IMR-90 (cell line): Measurements from ENCODE around the gene RIMBP2. TPM values are rescaled to one million over a fixed set of nuclear protein-coding genes. Genes with fewer than 3 reads are reported as not detected.

Experiments used
- ATAC-seq: fragments of 200-7000 bp; cut with Tn5 transposase; 2 replicates; pipeline ENCODE4 v1.9.1; 2020; ENCODE audit warnings: low read depth, mild to moderate bottlenecking, moderate library complexity
- BruUV-seq: library from RNA; stranded (reverse); fragments of 400-500 nt; replicated peaks from 2 replicates; lab custom pipeline; 2021; lab: Mats Ljungman, UMichigan
- CTCF ChIA-PET: fragments of 300-600 bp; formaldehyde crosslinking; extraction: SDS; loops from one replicate; lab custom pipeline; 2021; ENCODE audit warnings: antibody characterized with exemption; lab: Yijun Ruan, JAX
- POLR2A ChIA-PET: fragments of 300-600 bp; sonication (Branson Sonifier 250); formaldehyde crosslinking; loops from one replicate; lab custom pipeline; 2022; ENCODE audit warnings: antibody characterized with exemption; ENCODE audit not compliant: unreplicated experiment; lab: Charles Lee
- DNase-seq: peaks from one replicate; pipeline ENCODE4 v3.0.0; 2013
- H2AFZ ChIP-seq: replicated peaks from 2 replicates; pipeline ENCODE3; 2013; ENCODE audit warnings: low read length, mild to moderate bottlenecking; ENCODE audit not compliant: poor library complexity
- H2AK5ac ChIP-seq: 2 replicates; pipeline ENCODE4 v1.6.1; 2013; ENCODE audit warnings: low read depth, low read length, inconsistent platforms
- H2AK9ac ChIP-seq: replicated peaks from 2 replicates; pipeline ENCODE3; 2013; ENCODE audit warnings: mild to moderate bottlenecking, low read depth, low read length, moderate library complexity; ENCODE audit not compliant: poor library complexity
- H2BK120ac ChIP-seq: 2 replicates; pipeline ENCODE4 v1.6.1; 2013; ENCODE audit warnings: low read depth, low read length, inconsistent platforms
- H2BK15ac ChIP-seq: 3 replicates; pipeline ENCODE4 v1.6.1; 2013; ENCODE audit warnings: low read depth, low read length, inconsistent platforms
- H2BK20ac ChIP-seq: 2 replicates; pipeline ENCODE4 v1.6.1; 2013; ENCODE audit warnings: low read depth, mild to moderate bottlenecking, inconsistent platforms, low read length, moderate library complexity
- H2BK5ac ChIP-seq: 2 replicates; pipeline ENCODE4 v1.6.1; 2013; ENCODE audit warnings: mild to moderate bottlenecking, low read depth, low read length, inconsistent platforms; ENCODE audit not compliant: poor library complexity, severe bottlenecking
- H3K14ac ChIP-seq: replicated peaks from 2 replicates; pipeline ENCODE4 v1.6.1; 2013; ENCODE audit warnings: low read depth, low read length, inconsistent platforms
- H3K18ac ChIP-seq: 2 replicates; pipeline ENCODE4 v1.6.1; 2013; ENCODE audit warnings: low read depth, low read length, control low read depth
- H3K23ac ChIP-seq: 2 replicates; pipeline ENCODE4 v1.6.1; 2013; ENCODE audit warnings: low read depth, low read length, inconsistent platforms
- H3K27ac ChIP-seq: 2 replicates; pipeline ENCODE4 v1.5.1; 2013; ENCODE audit warnings: mild to moderate bottlenecking, control low read depth, low read length; ENCODE audit not compliant: insufficient read depth
- H3K27me3 ChIP-seq: 2 replicates; pipeline ENCODE4 v1.6.1; 2013; ENCODE audit warnings: low read length; ENCODE audit not compliant: control insufficient read depth, insufficient read depth
- H3K36me3 ChIP-seq: 2 replicates; pipeline ENCODE4 v1.6.1; 2013; ENCODE audit warnings: low read length, mixed read lengths; ENCODE audit not compliant: control insufficient read depth, insufficient read depth
- H3K4ac ChIP-seq: 2 replicates; pipeline ENCODE4 v1.6.1; 2013; ENCODE audit warnings: low read depth, low read length, inconsistent platforms
- H3K4me1 ChIP-seq: 2 replicates; pipeline ENCODE4 v1.6.1; 2013; ENCODE audit warnings: low read length, mixed read lengths; ENCODE audit not compliant: control insufficient read depth, insufficient read depth
- H3K4me2 ChIP-seq: 2 replicates; pipeline ENCODE4 v1.6.1; 2013; ENCODE audit warnings: low read depth, mild to moderate bottlenecking, control low read depth, low read length, moderate library complexity
- H3K4me3 ChIP-seq: 2 replicates; pipeline ENCODE4 v1.5.1; 2013; ENCODE audit warnings: low read depth, mild to moderate bottlenecking, control low read depth, low read length, moderate library complexity; ENCODE audit not compliant: insufficient read depth
- H3K56ac ChIP-seq: 2 replicates; pipeline ENCODE4 v1.6.1; 2013; ENCODE audit warnings: low read length, inconsistent platforms; ENCODE audit not compliant: insufficient read depth; ENCODE audit errors: extremely low read depth
- H3K79me1 ChIP-seq, 2 experiments: 2 replicates each; pipeline ENCODE4 v1.6.1; 2013; ENCODE audit warnings: low read length in 2 of 2, inconsistent platforms in 1 of 2, low read depth in 1 of 2
- H3K9ac ChIP-seq: 2 replicates; pipeline ENCODE4 v1.6.1; 2013; ENCODE audit warnings: low read depth, low read length, control low read depth
- H3K9me1 ChIP-seq: 2 replicates; pipeline ENCODE4 v1.6.1; 2013; ENCODE audit warnings: low read length, inconsistent platforms; ENCODE audit not compliant: insufficient read depth
- H3K9me3 ChIP-seq: 2 replicates; pipeline ENCODE4 v1.6.1; 2013; ENCODE audit warnings: low read length; ENCODE audit not compliant: control insufficient read depth, insufficient read depth
- H4K20me1 ChIP-seq: 2 replicates; pipeline ENCODE4 v1.6.1; 2013; ENCODE audit warnings: low read length, inconsistent platforms; ENCODE audit not compliant: insufficient read depth
- H4K5ac ChIP-seq: 2 replicates; pipeline ENCODE4 v1.6.1; 2013; ENCODE audit warnings: mild to moderate bottlenecking, low read depth, low read length, control low read depth
- H4K8ac ChIP-seq, 2 experiments: 2 replicates each; pipeline ENCODE4 v1.6.1; 2013; ENCODE audit warnings: low read depth in 2 of 2, low read length in 2 of 2, control low read depth in 1 of 2, inconsistent platforms in 1 of 2
- H4K91ac ChIP-seq: 2 replicates; pipeline ENCODE4 v1.6.1; 2013; ENCODE audit warnings: low read depth, low read length, inconsistent platforms; ENCODE audit not compliant: insufficient read depth
- BHLHE40 ChIP-seq: fragments of 150-350 bp; IDR thresholded peaks from 2 replicates; pipeline ENCODE4 v1.6.1; 2016; ENCODE audit warnings: mild to moderate bottlenecking, low read depth, low read length
- CHD1 ChIP-seq: IDR thresholded peaks from 2 replicates; pipeline ENCODE4 v1.6.1; 2012; ENCODE audit warnings: low read depth, low read length, improper control_type of control experiment
- FOS ChIP-seq: fragments of 150-350 bp; IDR thresholded peaks from 2 replicates; pipeline ENCODE4 v1.6.1; 2016; ENCODE audit warnings: low read depth, low read length
- MAFK ChIP-seq: IDR thresholded peaks from 2 replicates; pipeline ENCODE4 v1.6.1; 2012; ENCODE audit warnings: low read depth, low read length, improper control_type of control experiment
- MAZ ChIP-seq: IDR thresholded peaks from 2 replicates; pipeline ENCODE4 v1.6.1; 2012; ENCODE audit warnings: low read depth, mild to moderate bottlenecking, low read length, improper control_type of control experiment, moderate library complexity, borderline replicate concordance
- MXI1 ChIP-seq: IDR thresholded peaks from 2 replicates; pipeline ENCODE4 v1.6.1; 2012; ENCODE audit warnings: low read depth, mild to moderate bottlenecking, low read length, moderate library complexity, borderline replicate concordance
- POLR2A ChIP-seq: IDR thresholded peaks from 2 replicates; pipeline ENCODE4 v1.6.1; 2012; ENCODE audit warnings: mild to moderate bottlenecking, low read depth, low read length
- RAD21 ChIP-seq: IDR thresholded peaks from 2 replicates; pipeline ENCODE4 v1.6.1; 2012; ENCODE audit warnings: low read length, improper control_type of control experiment
- RCOR1 ChIP-seq: IDR thresholded peaks from 2 replicates; pipeline ENCODE4 v1.6.1; 2012; ENCODE audit warnings: mild to moderate bottlenecking, low read length, improper control_type of control experiment; ENCODE audit not compliant: insufficient replicate concordance
- SMC3 ChIP-seq: fragments of 150-350 bp; IDR thresholded peaks from 2 replicates; pipeline ENCODE4 v1.6.1; 2016; ENCODE audit warnings: low read depth, mild to moderate bottlenecking, antibody characterized with exemption, low read length, moderate library complexity
- WGBS, 2 experiments: methylation state at CpG; one replicate each; pipeline versions ENCODE4 v1.1.5 to v1.1.7; 2013; ENCODE audit warnings: missing lambda C conversion rate in 2 of 2; ENCODE audit not compliant: insufficient read length in 1 of 2; ENCODE audit errors: extremely low coverage in 2 of 2; 5-methylcytosine and 5-hydroxymethylcytosine counted together
- dilution Hi-C: fragments of 300-500 bp; cut with HindIII; formaldehyde crosslinking; loops from one replicate; pipeline ENCODE4 v1.14.3; 2018; ENCODE audit warnings: low sequenced_read_pairs; ENCODE audit not compliant: unreplicated experiment
- in situ Hi-C: fragments of 300-500 bp; cut with MboI; formaldehyde crosslinking; loops from 3 replicates; pipeline ENCODE4 v1.14.3; 2019; ENCODE audit warnings: low sequenced_read_pairs, inconsistent platforms, mixed read lengths
- intact Hi-C: fragments of 100-400 bp; cut with micrococcal nuclease; formaldehyde crosslinking; loops from 2 replicates; pipeline ENCODE4 v1.10.0; 2022
- polyA plus RNA-seq, 3 experiments: library from polyadenylated mRNA; depleted of rRNA; stranded (reverse); fragments of >200 nt; gene quantifications; 2 replicates each; pipeline ENCODE4 v1.2.3, GENCODE V29; 2012; ENCODE audit warnings: low replicate concordance in 1 of 3
- total RNA-seq: library from RNA; depleted of rRNA; stranded (reverse); fragments of >200 nt; gene quantifications from 2 replicates; pipeline ENCODE4 v1.2.3, GENCODE V29; 2012
- TF ChIP-seq, protein P1 (sequence below): conservative IDR thresholded peaks from 2 replicates; pipeline ENCODE4 v1.5.1; 2012; ENCODE audit warnings: mild to moderate bottlenecking, low read depth, low read length, improper control_type of control experiment
- TF ChIP-seq, protein P2 (sequence below): fragments of 150-350 bp; IDR thresholded peaks from 2 replicates; pipeline ENCODE4 v1.6.1; 2017; ENCODE audit warnings: mild to moderate bottlenecking, antibody characterized with exemption, low read length, low read depth

The RIMBP2 gene
- total and polyA plus RNA-seq, 2 of the 4 experiments (the other 2 are of a cell fraction) = not detected

DNA sequence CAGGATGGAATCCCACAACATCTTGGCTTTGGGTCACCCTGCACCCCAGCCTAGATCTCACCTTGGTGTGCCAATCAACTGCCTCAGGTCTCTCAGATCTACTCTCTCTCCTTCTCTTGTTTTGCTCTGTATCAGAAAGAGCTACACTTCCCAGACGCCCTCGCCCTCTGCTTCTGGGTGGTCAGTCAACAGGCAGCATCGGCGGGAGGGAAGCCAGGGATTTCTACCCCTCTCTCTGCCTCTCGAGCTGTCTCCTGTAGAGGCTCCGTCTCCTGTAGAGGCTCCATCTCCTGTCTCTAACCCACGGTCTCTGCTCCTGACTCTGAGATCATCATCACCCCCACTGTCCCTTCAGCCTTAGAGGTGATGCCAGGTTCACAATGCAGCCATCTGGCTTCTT lies 226.8 kb downstream of the RIMBP2 start:
- POLR2A ChIA-PET = no interaction called here
- no peaks in the 10 kb centered on the region for H3K36me3 ChIP-seq
- no peak overlapping the region for H3K56ac ChIP-seq
- H4K5ac ChIP-seq = no peak overlapping the region
- no peak overlapping the region for H4K8ac ChIP-seq
- no peak overlapping the region for H2AK9ac ChIP-seq
- H3K4me2 ChIP-seq = no peak overlapping the region
- H3K9me1 ChIP-seq = no peaks in the 10 kb centered on the region
- CTCF ChIA-PET = no interaction called here
- H2BK5ac ChIP-seq = no peak overlapping the region
- no peak overlapping the region for H3K4ac ChIP-seq
- no peak overlapping the region for H2BK120ac ChIP-seq
- H4K91ac ChIP-seq = no peak overlapping the region
- H3K9ac ChIP-seq = no peak overlapping the region
- no peak overlapping the region for H2BK15ac ChIP-seq
- H3K9me3 ChIP-seq = peaks cover 43% of the 10 kb centered on the region
- ATAC-seq (no peak), DNase-seq (no peak)
- no TSS peak for BruUV-seq
- no peak overlapping the region for H2AK5ac ChIP-seq
- 21% methylated on average over 3 of the region's 7 CpGs; no CpG with 5 or more reads in 1 of the 2 experiments for WGBS, 2 experiments
- in situ Hi-C loops = no loop called here
- no peak overlapping the region for H3K18ac ChIP-seq
- H3K79me1 ChIP-seq = no peaks in the 10 kb centered on the region
- H3K14ac ChIP-seq = no peak overlapping the region
- no peak overlapping the region for H3K4me3 ChIP-seq
- H3K27me3 ChIP-seq = no peaks in the 10 kb centered on the region
- no peak overlapping the region for H2AFZ ChIP-seq
- dilution Hi-C loops = no loop called here
- H3K23ac ChIP-seq = no peak overlapping the region
- intact Hi-C loops = no loop called here
- H2BK20ac ChIP-seq = no peak overlapping the region
- no peaks in the 10 kb centered on the region for H4K20me1 ChIP-seq
- H3K27ac ChIP-seq = no peak overlapping the region
- H3K4me1 ChIP-seq = no peaks in the 10 kb centered on the region
- no peak for TF ChIP-seq FOS
- TF ChIP-seq MAFK = no peak
- TF ChIP-seq POLR2A = no peak
- no peak for TF ChIP-seq CHD1
- TF ChIP-seq RCOR1 = no peak
- TF ChIP-seq MXI1 = no peak
- TF ChIP-seq RAD21 = no peak
- TF ChIP-seq MAZ = no peak
- no peak for TF ChIP-seq BHLHE40
- no peak for TF ChIP-seq SMC3
- TF ChIP-seq, protein P1, sequence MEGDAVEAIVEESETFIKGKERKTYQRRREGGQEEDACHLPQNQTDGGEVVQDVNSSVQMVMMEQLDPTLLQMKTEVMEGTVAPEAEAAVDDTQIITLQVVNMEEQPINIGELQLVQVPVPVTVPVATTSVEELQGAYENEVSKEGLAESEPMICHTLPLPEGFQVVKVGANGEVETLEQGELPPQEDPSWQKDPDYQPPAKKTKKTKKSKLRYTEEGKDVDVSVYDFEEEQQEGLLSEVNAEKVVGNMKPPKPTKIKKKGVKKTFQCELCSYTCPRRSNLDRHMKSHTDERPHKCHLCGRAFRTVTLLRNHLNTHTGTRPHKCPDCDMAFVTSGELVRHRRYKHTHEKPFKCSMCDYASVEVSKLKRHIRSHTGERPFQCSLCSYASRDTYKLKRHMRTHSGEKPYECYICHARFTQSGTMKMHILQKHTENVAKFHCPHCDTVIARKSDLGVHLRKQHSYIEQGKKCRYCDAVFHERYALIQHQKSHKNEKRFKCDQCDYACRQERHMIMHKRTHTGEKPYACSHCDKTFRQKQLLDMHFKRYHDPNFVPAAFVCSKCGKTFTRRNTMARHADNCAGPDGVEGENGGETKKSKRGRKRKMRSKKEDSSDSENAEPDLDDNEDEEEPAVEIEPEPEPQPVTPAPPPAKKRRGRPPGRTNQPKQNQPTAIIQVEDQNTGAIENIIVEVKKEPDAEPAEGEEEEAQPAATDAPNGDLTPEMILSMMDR = no peak
- TF ChIP-seq, protein P2, sequence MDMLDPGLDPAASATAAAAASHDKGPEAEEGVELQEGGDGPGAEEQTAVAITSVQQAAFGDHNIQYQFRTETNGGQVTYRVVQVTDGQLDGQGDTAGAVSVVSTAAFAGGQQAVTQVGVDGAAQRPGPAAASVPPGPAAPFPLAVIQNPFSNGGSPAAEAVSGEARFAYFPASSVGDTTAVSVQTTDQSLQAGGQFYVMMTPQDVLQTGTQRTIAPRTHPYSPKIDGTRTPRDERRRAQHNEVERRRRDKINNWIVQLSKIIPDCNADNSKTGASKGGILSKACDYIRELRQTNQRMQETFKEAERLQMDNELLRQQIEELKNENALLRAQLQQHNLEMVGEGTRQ = no peak
